CD14-positive monocyte (primary cell): ENCODE data around the gene HAUS2. TPM values are rescaled to one million over a fixed set of nuclear protein-coding genes. Genes with fewer than 3 reads are reported as not detected.

Experiments
- DNase-seq, 3 donors: peaks; one replicate each; pipeline ENCODE4 v3.0.0-alpha.2; 2011 to 2022
- H2AFZ ChIP-seq: 2 replicates; pipeline ENCODE4 v1.6.0; 2012; ENCODE audit warnings: mild to moderate bottlenecking, low read depth, low read length, inconsistent platforms; ENCODE audit not compliant: insufficient read depth, poor library complexity, severe bottlenecking
- H3K27ac ChIP-seq, 2 donors: 1 replicate in 1 of 2; 2 replicates in 1 of 2; pipeline ENCODE4 v1.5.1; 2012 to 2013; ENCODE audit warnings: low read length in 2 of 2, control low read depth in 1 of 2, inconsistent platforms in 1 of 2, low read depth in 1 of 2, mild to moderate bottlenecking in 1 of 2
- H3K27me3 ChIP-seq, 2 donors: one replicate each; pipeline versions ENCODE4 v1.6.0 to v1.6.1; 2011 to 2013; ENCODE audit warnings: low read length in 2 of 2; ENCODE audit not compliant: control insufficient read depth in 2 of 2, insufficient read depth in 2 of 2
- H3K36me3 ChIP-seq, 2 donors: replicated peaks in 1 of 2; 1 replicate in 1 of 2; 2 replicates in 1 of 2; pipeline versions ENCODE4 v1.5.1 to v1.6.1; 2012 to 2013; ENCODE audit warnings: low read length in 2 of 2, control low read depth in 1 of 2, inconsistent platforms in 1 of 2, mild to moderate bottlenecking in 1 of 2; ENCODE audit not compliant: insufficient read depth in 2 of 2, control insufficient read depth in 1 of 2
- H3K4me1 ChIP-seq, 2 donors: 1 replicate in 1 of 2; 2 replicates in 1 of 2; pipeline versions ENCODE4 v1.5.1 to v1.6.1; 2012 to 2013; ENCODE audit warnings: low read length in 2 of 2, control low read depth in 1 of 2, inconsistent platforms in 1 of 2, mild to moderate bottlenecking in 1 of 2, moderate library complexity in 1 of 2; ENCODE audit not compliant: insufficient read depth in 2 of 2, control insufficient read depth in 1 of 2
- H3K4me2 ChIP-seq: replicated peaks from 2 replicates; pipeline ENCODE3; 2012; ENCODE audit warnings: low read length, moderate library complexity, mild to moderate bottlenecking; ENCODE audit not compliant: poor library complexity, severe bottlenecking; ENCODE audit errors: extremely low read depth
- H3K4me3 ChIP-seq, 3 experiments: fragments of 200-600 bp in 1 of 3; sonication (generic) in 1 of 3; replicated peaks in 1 of 3; 1 replicate in 2 of 3; 2 replicates in 1 of 3; pipeline ENCODE4 v1.5.1; 2011 to 2013; ENCODE audit warnings: low read length in 3 of 3, mild to moderate bottlenecking in 3 of 3, control low read depth in 2 of 3, low read depth in 2 of 3, inconsistent platforms in 1 of 3, moderate library complexity in 1 of 3
- H3K79me2 ChIP-seq: 2 replicates; pipeline ENCODE4 v1.6.0; 2012; ENCODE audit warnings: mild to moderate bottlenecking, control low read depth, inconsistent platforms, low read length, moderate library complexity; ENCODE audit not compliant: insufficient read depth
- H3K9ac ChIP-seq: 2 replicates; pipeline ENCODE4 v1.6.0; 2017; ENCODE audit warnings: low read length, mild to moderate bottlenecking; ENCODE audit not compliant: insufficient read depth, poor library complexity, severe bottlenecking
- H3K9me3 ChIP-seq, 2 donors: replicated peaks in 1 of 2; 1 replicate in 1 of 2; 2 replicates in 1 of 2; pipeline versions ENCODE4 v1.5.1 to v1.6.1; 2012 to 2013; ENCODE audit warnings: low read length in 2 of 2, control low read depth in 1 of 2; ENCODE audit not compliant: control insufficient read depth in 1 of 2, insufficient read depth in 1 of 2
- H4K20me1 ChIP-seq: 2 replicates; pipeline ENCODE4 v1.6.0; 2012; ENCODE audit warnings: mild to moderate bottlenecking, low read length, control low read depth, moderate library complexity; ENCODE audit not compliant: insufficient read depth
- H3K27ac Mint-ChIP-seq, 7 donors: one replicate each; pipeline ENCODE4 v1.8.0; 2020; ENCODE audit warnings: mild to moderate bottlenecking in 7 of 7, mixed read lengths in 7 of 7, moderate library complexity in 6 of 7, inconsistent platforms in 2 of 7
- H3K27me3 Mint-ChIP-seq, 3 donors: one replicate each; pipeline ENCODE4 v1.8.0; 2021 to 2022; ENCODE audit warnings: low read depth in 3 of 3, mild to moderate bottlenecking in 3 of 3, mixed read lengths in 3 of 3, moderate library complexity in 3 of 3, inconsistent platforms in 1 of 3
- H3K36me3 Mint-ChIP-seq, 2 donors: one replicate each; pipeline ENCODE4 v1.8.0; 2020; ENCODE audit warnings: mixed read lengths in 2 of 2, inconsistent platforms in 1 of 2, mild to moderate bottlenecking in 1 of 2
- H3K4me1 Mint-ChIP-seq: one replicate; pipeline ENCODE4 v1.8.0; 2020; ENCODE audit warnings: mild to moderate bottlenecking, mixed read lengths
- H3K4me3 Mint-ChIP-seq, 2 donors: one replicate each; pipeline ENCODE4 v1.8.0; 2020; ENCODE audit warnings: mild to moderate bottlenecking in 2 of 2, mixed read lengths in 2 of 2, moderate library complexity in 1 of 2
- H3K9me3 Mint-ChIP-seq, 7 donors: one replicate each; pipeline ENCODE4 v1.8.0; 2020 to 2022; ENCODE audit warnings: mixed read lengths in 7 of 7, mild to moderate bottlenecking in 6 of 7, moderate library complexity in 6 of 7, inconsistent platforms in 2 of 7
- WGBS: methylation state at CpG from one replicate; pipeline ENCODE4 v1.1.5; 2013; ENCODE audit warnings: missing lambda C conversion rate; ENCODE audit not compliant: insufficient coverage; 5-methylcytosine and 5-hydroxymethylcytosine counted together
- intact Hi-C, 2 donors: fragments of 100-400 bp; cut with micrococcal nuclease; formaldehyde crosslinking; loops; one replicate each; pipeline versions ENCODE4 v1.15.0 to v1.15.1; 2023
- polyA plus RNA-seq, 3 donors: library from polyadenylated mRNA; depleted of rRNA in 1 of 3; unstranded in 2 of 3; stranded (reverse) in 1 of 3; fragments of 300-500 nt in 2 of 3; fragments of >200 nt in 1 of 3; fragmentation: Illumina TruSeq in 2 of 3; gene quantifications; 1 replicate in 2 of 3; 2 replicates in 1 of 3; pipeline ENCODE4 v1.2.3, GENCODE V29; 2012 to 2021
- TF ChIP-seq, protein P1 (sequence below): fragments of 200-600 bp; IDR thresholded peaks from one replicate; pipeline ENCODE4 v1.8.0; 2022; ENCODE audit warnings: antibody characterized with exemption, mild to moderate bottlenecking

HAUS2 gene
- polyA plus RNA-seq, 3 donors, result 12.5 to 22.0 (median 15.9) TPM

DNA sequence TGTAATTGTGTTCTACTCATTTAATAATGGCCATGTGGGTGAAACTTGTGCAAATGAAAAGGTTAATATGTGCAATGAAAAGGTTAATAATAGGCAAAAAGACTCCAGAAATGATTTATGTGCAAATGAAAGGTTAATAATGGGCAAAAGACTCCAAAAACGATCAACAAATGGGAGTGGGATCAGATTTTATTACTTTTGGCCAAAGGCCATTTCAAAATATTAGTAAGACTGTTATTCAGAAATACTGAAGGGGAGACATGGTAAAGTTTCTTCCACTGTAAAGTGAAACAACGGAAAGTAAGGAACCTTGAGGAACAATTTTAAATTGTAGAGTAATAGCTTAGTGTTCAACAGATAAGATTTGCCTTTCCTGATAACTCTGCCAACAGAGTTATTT lies 67.5 kb downstream of the HAUS2 start:
- Histone ChIP-seq H4K20me1 (no peaks in the 10 kb centered on the region), H3K4me2 (no peak overlapping the region), H3K79me2 (no peaks in the 10 kb centered on the region), H3K9ac (no peak overlapping the region), H3K36me3 (no peaks in the 10 kb centered on the region), H2AFZ (no peak overlapping the region), H3K4me3 (no peak overlapping the region), H3K9me3 (no peaks in the 10 kb centered on the region), H3K4me1 (no peaks in the 10 kb centered on the region), H3K27ac (no peak overlapping the region), H3K27me3 (no peaks in the 10 kb centered on the region)
- WGBS, result 27% methylated on average over 2 of the region's 2 CpGs
- TF ChIP-seq, protein P1, sequence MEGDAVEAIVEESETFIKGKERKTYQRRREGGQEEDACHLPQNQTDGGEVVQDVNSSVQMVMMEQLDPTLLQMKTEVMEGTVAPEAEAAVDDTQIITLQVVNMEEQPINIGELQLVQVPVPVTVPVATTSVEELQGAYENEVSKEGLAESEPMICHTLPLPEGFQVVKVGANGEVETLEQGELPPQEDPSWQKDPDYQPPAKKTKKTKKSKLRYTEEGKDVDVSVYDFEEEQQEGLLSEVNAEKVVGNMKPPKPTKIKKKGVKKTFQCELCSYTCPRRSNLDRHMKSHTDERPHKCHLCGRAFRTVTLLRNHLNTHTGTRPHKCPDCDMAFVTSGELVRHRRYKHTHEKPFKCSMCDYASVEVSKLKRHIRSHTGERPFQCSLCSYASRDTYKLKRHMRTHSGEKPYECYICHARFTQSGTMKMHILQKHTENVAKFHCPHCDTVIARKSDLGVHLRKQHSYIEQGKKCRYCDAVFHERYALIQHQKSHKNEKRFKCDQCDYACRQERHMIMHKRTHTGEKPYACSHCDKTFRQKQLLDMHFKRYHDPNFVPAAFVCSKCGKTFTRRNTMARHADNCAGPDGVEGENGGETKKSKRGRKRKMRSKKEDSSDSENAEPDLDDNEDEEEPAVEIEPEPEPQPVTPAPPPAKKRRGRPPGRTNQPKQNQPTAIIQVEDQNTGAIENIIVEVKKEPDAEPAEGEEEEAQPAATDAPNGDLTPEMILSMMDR, result no peak
- peaks cover 0 to 1% (median 0%) of the 10 kb centered on the region in 7 donors for H3K9me3 Mint-ChIP-seq
- intact Hi-C loops, result no loop called here
- no peak for DNase-seq
- peaks cover 2% of the 10 kb centered on the region for H3K4me1 Mint-ChIP-seq
- peaks cover 0 to 2% (median 2%) of the 10 kb centered on the region in 3 donors for H3K27me3 Mint-ChIP-seq
- H3K27ac Mint-ChIP-seq, result no peak overlapping the region
- no peaks in the 10 kb centered on the region for H3K36me3 Mint-ChIP-seq
- no peak overlapping the region for H3K4me3 Mint-ChIP-seq

Other genes with a start within 250 kb of the HAUS2 start
- gene CAPN3, start 189.3 kb upstream of the HAUS2 start, polyA plus RNA-seq, result 10 to 100 TPM in 1 of 3 donors, 1 to 10 TPM in 2; 2.9 to 76.5 (median 3.6) TPM
- 100 to 1,000 TPM in 1 of 3 donors, 10 to 100 TPM in 2; 29.0 to 121 (median 69.2) TPM for gene ZNF106, start 57.7 kb upstream of the HAUS2 start, polyA plus RNA-seq
- gene SNAP23, start 53.2 kb upstream of the HAUS2 start, polyA plus RNA-seq, result 100 to 1,000 TPM; 104 to 198 (median 187) TPM
- 10 to 100 TPM in 2 of 3 donors, 1 to 10 TPM in 1; 7.8 to 17.4 (median 11.2) TPM for gene LRRC57, start within 50 bp of the HAUS2 start, polyA plus RNA-seq
- under 1 TPM in 1 of 3 donors, not detected in 2; 0.39 TPM for gene STARD9, start 26.8 kb downstream of the HAUS2 start, polyA plus RNA-seq
- gene CDAN1, start 188.3 kb downstream of the HAUS2 start, polyA plus RNA-seq, result 1 to 10 TPM; 1.1 to 6.3 (median 2.2) TPM